ENCODE data around the gene RNF112. TPM values are rescaled to one million over a fixed set of nuclear protein-coding genes. Genes with fewer than 3 reads are reported as not detected.
A peak's percentile ranks its signal among the peaks of the same experiment; 100 is the strongest.

RNF112 gene
- total RNA-seq, 1 donor from 2014 or later, result 0.67 TPM

GRCh38 chr17:19372011-19372370, 39.0 kb upstream of the RNF112 start:
- no peaks in the 10 kb centered on the region for H3K36me3 Mint-ChIP-seq (ENCODE audit: low read depth)
- no peaks in the 10 kb centered on the region for H3K27me3 Mint-ChIP-seq (ENCODE audit: low read depth)
- no peaks in the 10 kb centered on the region for H3K9me3 Mint-ChIP-seq (ENCODE audit: low read depth)
- TF ChIP-seq CTCF (IDR thresholded peaks at IDR 0.05), result no peak
- H3K4me3 Mint-ChIP-seq (ENCODE audit: unreplicated experiment), result no peak overlapping the region
- peak; percentile 66 for DNase-seq (ENCODE audit: low spot score)
- no peak overlapping the region for H3K27ac Mint-ChIP-seq (ENCODE audit: unreplicated experiment)
- H3K4me1 Mint-ChIP-seq (ENCODE audit: low read depth), result peaks cover 50% of the 10 kb centered on the region

DNA sequence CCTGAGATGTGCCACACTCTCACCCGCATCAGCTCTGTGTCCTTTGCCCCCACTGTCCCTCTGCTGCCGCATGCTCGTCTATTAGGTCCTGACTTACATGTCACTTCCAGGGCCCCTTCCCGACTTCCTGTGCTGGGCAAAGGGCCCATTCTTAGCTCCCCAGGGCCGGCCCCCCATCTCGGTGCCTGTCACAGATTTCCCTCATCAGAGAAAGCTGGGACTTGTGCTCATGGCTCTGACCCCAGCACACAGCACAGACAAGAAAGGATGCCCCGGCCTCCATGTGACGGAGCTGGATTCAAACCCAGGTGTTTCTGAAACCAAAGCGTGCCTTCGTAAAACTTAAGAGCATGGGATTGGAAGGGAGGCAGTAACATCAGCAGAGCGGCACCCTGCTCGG, 38.6 kb upstream of the RNF112 start:
- Mint-ChIP-seq H3K27ac (ENCODE audit: unreplicated experiment) (peak overlapping the region; percentile 74), H3K4me3 (ENCODE audit: unreplicated experiment) (no peak overlapping the region), H3K36me3 (ENCODE audit: low read depth) (no peaks in the 10 kb centered on the region), H3K27me3 (ENCODE audit: low read depth) (no peaks in the 10 kb centered on the region), H3K9me3 (ENCODE audit: low read depth) (no peaks in the 10 kb centered on the region), H3K4me1 (ENCODE audit: low read depth) (peaks cover 54% of the 10 kb centered on the region)
- DNase-seq (ENCODE audit: low spot score), result peak; percentile 69
- no peak for TF ChIP-seq CTCF (IDR thresholded peaks at IDR 0.05)

GRCh38 chr17:19372866-19373504, 38.0 kb upstream of the RNF112 start:
- TF ChIP-seq CTCF (IDR thresholded peaks at IDR 0.05), result no peak
- DNase-seq (ENCODE audit: low spot score), result peak; percentile 60
- Mint-ChIP-seq H3K9me3 (ENCODE audit: low read depth) (no peaks in the 10 kb centered on the region), H3K27me3 (ENCODE audit: low read depth) (no peaks in the 10 kb centered on the region), H3K4me1 (ENCODE audit: low read depth) (peaks cover 51% of the 10 kb centered on the region), H3K36me3 (ENCODE audit: low read depth) (no peaks in the 10 kb centered on the region), H3K27ac (ENCODE audit: unreplicated experiment) (no peak overlapping the region), H3K4me3 (ENCODE audit: unreplicated experiment) (no peak overlapping the region)

GRCh38 chr17:19374136-19374535, 36.9 kb upstream of the RNF112 start:
- no peak for TF ChIP-seq CTCF (IDR thresholded peaks at IDR 0.05)
- no peak for DNase-seq (ENCODE audit: low spot score)
- H3K27ac Mint-ChIP-seq (ENCODE audit: unreplicated experiment), result peak overlapping the region; percentile 45
- no peaks in the 10 kb centered on the region for H3K27me3 Mint-ChIP-seq (ENCODE audit: low read depth)
- H3K9me3 Mint-ChIP-seq (ENCODE audit: low read depth), result no peaks in the 10 kb centered on the region
- H3K36me3 Mint-ChIP-seq (ENCODE audit: low read depth), result peaks cover under 1% of the 10 kb centered on the region
- H3K4me1 Mint-ChIP-seq (ENCODE audit: low read depth), result peaks cover 43% of the 10 kb centered on the region
- H3K4me3 Mint-ChIP-seq (ENCODE audit: unreplicated experiment), result no peak overlapping the region

DNA sequence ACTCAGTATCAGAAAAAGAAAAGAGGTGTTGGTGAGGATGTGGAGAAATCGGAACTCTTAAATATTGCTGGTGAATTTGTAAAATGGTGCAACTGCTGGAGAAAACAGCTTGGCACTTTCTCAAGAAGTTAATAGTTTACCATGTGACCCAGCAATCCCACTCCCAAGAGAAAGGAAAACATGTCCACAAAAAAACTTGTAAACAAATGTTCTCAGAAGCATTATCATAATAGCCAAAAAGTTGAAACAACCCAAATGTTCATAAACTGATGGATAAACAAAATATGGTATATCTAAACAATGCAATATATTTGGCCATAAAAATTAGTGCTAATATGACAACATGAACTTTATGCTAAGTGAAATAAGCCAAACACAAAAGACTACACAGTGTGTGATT, 35.3 kb upstream of the RNF112 start:
- Mint-ChIP-seq H3K4me3 (ENCODE audit: unreplicated experiment) (no peak overlapping the region), H3K27ac (ENCODE audit: unreplicated experiment) (no peak overlapping the region), H3K4me1 (ENCODE audit: low read depth) (peaks cover 44% of the 10 kb centered on the region), H3K36me3 (ENCODE audit: low read depth) (peaks cover 13% of the 10 kb centered on the region), H3K9me3 (ENCODE audit: low read depth) (no peaks in the 10 kb centered on the region), H3K27me3 (ENCODE audit: low read depth) (no peaks in the 10 kb centered on the region)
- DNase-seq (ENCODE audit: low spot score), result no peak
- TF ChIP-seq CTCF (IDR thresholded peaks at IDR 0.05), result no peak
